ENCODE data around the gene C2orf15. TPM values are rescaled to one million over a fixed set of nuclear protein-coding genes. Genes with fewer than 3 reads are reported as not detected.
"Not testable (repeated sequence)": the region's sequence is repeated elsewhere in the genome, so short reads cannot be mapped to it uniquely, and the experiment has no call there.

The C2orf15 gene
- total RNA-seq, 1 experiment from 2014 or later: 1.9 TPM

- TF ChIP-seq REST (IDR thresholded peaks at IDR 0.05; ENCODE audit: low read depth): no peak
- TF ChIP-seq ZBTB33 (IDR thresholded peaks at IDR 0.05; ENCODE audit: extremely low read depth, insufficient replicate concordance, low read length): no peak
- no peak for TF ChIP-seq SP1 (IDR thresholded peaks at IDR 0.05; ENCODE audit: low read depth)
- no peak for TF ChIP-seq CBX3 (IDR thresholded peaks at IDR 0.05; ENCODE audit: low read depth)
Measured at GRCh38 chr2:99127981-99128380, 13.5 kb upstream of the C2orf15 start (continued).

- CTCF ChIA-PET; BruUV-seq (replicated peaks); H3K4me2 ChIP-seq (ENCODE audit: low read length); H3K9me2 ChIP-seq (ENCODE audit: insufficient read depth); H3K36me3 ChIP-seq (ENCODE audit: control insufficient read depth in 1 of 2, insufficient read depth in 2 of 2, low read length in 2 of 2); H3K27ac ChIP-seq (ENCODE audit: low read depth, low read length); H3K4me3 ChIP-seq (replicated peaks in 1 of 2; ENCODE audit: low read depth in 1 of 2, low read length in 2 of 2); H2AFZ ChIP-seq (ENCODE audit: low read depth, low read length, poor library complexity, severe bottlenecking); H4K20me1 ChIP-seq (ENCODE audit: insufficient read depth); DNase-seq (ENCODE audit: low read depth, low spot score); H3K79me2 ChIP-seq (ENCODE audit: insufficient read depth, low read length); H3K9me3 ChIP-seq (ENCODE audit: control insufficient read depth in 1 of 2, insufficient read depth in 1 of 2, low read depth in 1 of 2, low read length in 2 of 2); RAD21 ChIA-PET (ENCODE audit: low non-redundant PET in 1 of 2, low total read pairs in 2 of 2, uncharacterized antibody in 2 of 2, unreplicated experiment in 2 of 2); ATAC-seq; H3K27me3 ChIP-seq (ENCODE audit: insufficient read depth, low read length); POLR2A ChIA-PET; H3K9ac ChIP-seq (ENCODE audit: low read length); intact Hi-C loops (cut with micrococcal nuclease): not testable (repeated sequence)
- H3K4me1 ChIP-seq (ENCODE audit: control insufficient read depth in 1 of 2, insufficient read depth in 2 of 2, low read length in 2 of 2): peaks cover 1 to 13% of the 10 kb centered on the region in 2 experiments; a peak in 3 of 4 replicates
Measured at GRCh38 chr2:99135044-99135556, 6.4 kb upstream of the C2orf15 start.

Measured in HCT116 (cell line).